Esophagus squamous epithelium (tissue), 4 donors: ENCODE data around the gene UXT.
"Not testable (repeated sequence)": the region's sequence is repeated elsewhere in the genome, so short reads cannot be mapped to it uniquely, and the experiment has no call there.

Experiments used
- POLR2A ChIP-seq, 4 donors: fragments of 450-650 bp; IDR thresholded peaks; one replicate each; pipeline ENCODE4 v1.6.1; 2017; ENCODE audit warnings: antibody characterized with exemption in 4 of 4, mild to moderate bottlenecking in 4 of 4, moderate library complexity in 3 of 4
- TF ChIP-seq, protein P1 (sequence below), 6 experiments: fragments of 450-650 bp in 4 of 6; fragments of 200-600 bp in 2 of 6; sonication (generic) in 2 of 6; IDR thresholded peaks; one replicate each; pipeline ENCODE4 v1.5.1; 2016 to 2019; ENCODE audit warnings: antibody characterized with exemption in 6 of 6, mild to moderate bottlenecking in 4 of 6, moderate library complexity in 4 of 6

DNA sequence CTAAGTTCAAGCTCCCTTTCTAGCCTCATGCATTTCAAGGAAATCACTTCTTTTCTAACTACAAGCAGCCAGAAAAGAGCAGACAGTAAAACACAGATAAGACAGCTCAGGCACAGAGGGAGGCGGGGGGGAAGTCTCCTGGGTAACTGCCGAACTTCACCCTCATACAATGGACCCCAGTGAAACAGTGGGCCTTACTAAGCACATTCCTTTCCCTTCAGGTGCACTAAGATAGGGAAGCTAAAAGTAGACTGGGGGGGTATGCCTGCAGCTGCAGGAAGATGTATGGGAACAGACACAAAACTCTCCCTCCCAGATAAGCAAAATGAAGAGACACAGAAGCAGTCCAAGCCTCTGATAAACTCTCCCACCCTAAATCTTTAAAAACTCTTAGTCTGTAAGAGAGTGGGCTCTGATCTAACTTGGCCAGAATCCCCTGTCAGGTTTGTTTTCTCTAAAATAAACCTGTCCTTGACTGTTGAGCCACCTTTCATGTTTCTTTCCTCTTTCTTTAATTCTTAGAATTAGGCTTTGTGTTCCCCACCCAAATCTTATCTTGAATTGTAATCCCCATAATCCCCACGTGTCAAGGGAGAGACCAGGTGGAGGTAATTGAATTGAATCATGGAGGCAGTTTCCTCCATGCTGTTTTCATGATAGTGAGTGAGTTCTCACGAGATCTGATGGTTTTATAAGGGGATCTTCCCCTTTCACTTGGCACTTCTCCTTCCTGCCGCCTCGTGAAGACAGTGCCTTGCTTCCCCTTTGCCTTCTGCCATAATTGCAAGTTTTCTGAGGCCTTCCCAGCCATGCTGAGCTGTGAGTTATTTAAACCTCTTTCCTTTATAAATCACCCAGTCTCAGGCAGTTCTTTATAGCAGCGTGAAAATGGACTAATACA, 17.2 kb upstream of the UXT start:
- TF ChIP-seq, protein P1, sequence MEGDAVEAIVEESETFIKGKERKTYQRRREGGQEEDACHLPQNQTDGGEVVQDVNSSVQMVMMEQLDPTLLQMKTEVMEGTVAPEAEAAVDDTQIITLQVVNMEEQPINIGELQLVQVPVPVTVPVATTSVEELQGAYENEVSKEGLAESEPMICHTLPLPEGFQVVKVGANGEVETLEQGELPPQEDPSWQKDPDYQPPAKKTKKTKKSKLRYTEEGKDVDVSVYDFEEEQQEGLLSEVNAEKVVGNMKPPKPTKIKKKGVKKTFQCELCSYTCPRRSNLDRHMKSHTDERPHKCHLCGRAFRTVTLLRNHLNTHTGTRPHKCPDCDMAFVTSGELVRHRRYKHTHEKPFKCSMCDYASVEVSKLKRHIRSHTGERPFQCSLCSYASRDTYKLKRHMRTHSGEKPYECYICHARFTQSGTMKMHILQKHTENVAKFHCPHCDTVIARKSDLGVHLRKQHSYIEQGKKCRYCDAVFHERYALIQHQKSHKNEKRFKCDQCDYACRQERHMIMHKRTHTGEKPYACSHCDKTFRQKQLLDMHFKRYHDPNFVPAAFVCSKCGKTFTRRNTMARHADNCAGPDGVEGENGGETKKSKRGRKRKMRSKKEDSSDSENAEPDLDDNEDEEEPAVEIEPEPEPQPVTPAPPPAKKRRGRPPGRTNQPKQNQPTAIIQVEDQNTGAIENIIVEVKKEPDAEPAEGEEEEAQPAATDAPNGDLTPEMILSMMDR (IDR thresholded peaks at IDR 0.05) = not testable (repeated sequence)
- TF ChIP-seq POLR2A (IDR thresholded peaks at IDR 0.05) = not testable (repeated sequence)
